K562 (cell line): ENCODE data around the gene ABCB6. TPM values are rescaled to one million over a fixed set of nuclear protein-coding genes. Genes with fewer than 3 reads are reported as not detected.

Experiments used
- TFAP4 ChIP-seq: sonication (generic); formaldehyde crosslinking; IDR thresholded peaks from 2 replicates; pipeline ENCODE4 v1.8.0; 2022; ENCODE audit warnings: missing genetic modification reagents, mild to moderate bottlenecking, moderate library complexity, borderline replicate concordance
- polyA plus RNA-seq, 8 experiments: library from polyadenylated mRNA; depleted of rRNA in 4 of 8; stranded (reverse) in 5 of 8; unstranded in 3 of 8; fragments of >200 nt; fragmentation: Nextera tagmentation in 2 of 8; fragmentation: Illumina TruSeq in 1 of 8; extraction: Ambion mirVana in 2 of 8; extraction: Trizol in 1 of 8; gene quantifications; 2 replicates each; pipeline versions ENCODE4 v1.2.1 to v1.2.3, GENCODE V29; 2011 to 2014; ENCODE audit warnings: inconsistent platforms in 1 of 8, missing spikeins in 1 of 8
- total RNA-seq, 7 experiments: library from RNA; depleted of rRNA in 6 of 7; stranded (reverse); fragments of >200 nt in 6 of 7; fragmentation: Illumina TruSeq in 2 of 7; extraction: Trizol in 2 of 7; gene quantifications; 2 replicates each; pipeline versions ENCODE4 v1.2.1 to v1.2.3, GENCODE V29; 2011 to 2021; ENCODE audit warnings: low replicate concordance in 1 of 7
- TF ChIP-seq, protein P1 (sequence below): sonication (generic); formaldehyde crosslinking; IDR thresholded peaks from 2 replicates; pipeline ENCODE4 v1.8.1; 2023; ENCODE audit warnings: missing genetic modification reagents, mild to moderate bottlenecking, borderline replicate concordance

Gene ABCB6
- total and polyA plus RNA-seq, 9 of the 15 experiments (the other 6 are each of a cell fraction or from before 2014, with no cell fraction given) = 3.7 to 29.8 (median 16.8) TPM

- TF ChIP-seq, protein P1, sequence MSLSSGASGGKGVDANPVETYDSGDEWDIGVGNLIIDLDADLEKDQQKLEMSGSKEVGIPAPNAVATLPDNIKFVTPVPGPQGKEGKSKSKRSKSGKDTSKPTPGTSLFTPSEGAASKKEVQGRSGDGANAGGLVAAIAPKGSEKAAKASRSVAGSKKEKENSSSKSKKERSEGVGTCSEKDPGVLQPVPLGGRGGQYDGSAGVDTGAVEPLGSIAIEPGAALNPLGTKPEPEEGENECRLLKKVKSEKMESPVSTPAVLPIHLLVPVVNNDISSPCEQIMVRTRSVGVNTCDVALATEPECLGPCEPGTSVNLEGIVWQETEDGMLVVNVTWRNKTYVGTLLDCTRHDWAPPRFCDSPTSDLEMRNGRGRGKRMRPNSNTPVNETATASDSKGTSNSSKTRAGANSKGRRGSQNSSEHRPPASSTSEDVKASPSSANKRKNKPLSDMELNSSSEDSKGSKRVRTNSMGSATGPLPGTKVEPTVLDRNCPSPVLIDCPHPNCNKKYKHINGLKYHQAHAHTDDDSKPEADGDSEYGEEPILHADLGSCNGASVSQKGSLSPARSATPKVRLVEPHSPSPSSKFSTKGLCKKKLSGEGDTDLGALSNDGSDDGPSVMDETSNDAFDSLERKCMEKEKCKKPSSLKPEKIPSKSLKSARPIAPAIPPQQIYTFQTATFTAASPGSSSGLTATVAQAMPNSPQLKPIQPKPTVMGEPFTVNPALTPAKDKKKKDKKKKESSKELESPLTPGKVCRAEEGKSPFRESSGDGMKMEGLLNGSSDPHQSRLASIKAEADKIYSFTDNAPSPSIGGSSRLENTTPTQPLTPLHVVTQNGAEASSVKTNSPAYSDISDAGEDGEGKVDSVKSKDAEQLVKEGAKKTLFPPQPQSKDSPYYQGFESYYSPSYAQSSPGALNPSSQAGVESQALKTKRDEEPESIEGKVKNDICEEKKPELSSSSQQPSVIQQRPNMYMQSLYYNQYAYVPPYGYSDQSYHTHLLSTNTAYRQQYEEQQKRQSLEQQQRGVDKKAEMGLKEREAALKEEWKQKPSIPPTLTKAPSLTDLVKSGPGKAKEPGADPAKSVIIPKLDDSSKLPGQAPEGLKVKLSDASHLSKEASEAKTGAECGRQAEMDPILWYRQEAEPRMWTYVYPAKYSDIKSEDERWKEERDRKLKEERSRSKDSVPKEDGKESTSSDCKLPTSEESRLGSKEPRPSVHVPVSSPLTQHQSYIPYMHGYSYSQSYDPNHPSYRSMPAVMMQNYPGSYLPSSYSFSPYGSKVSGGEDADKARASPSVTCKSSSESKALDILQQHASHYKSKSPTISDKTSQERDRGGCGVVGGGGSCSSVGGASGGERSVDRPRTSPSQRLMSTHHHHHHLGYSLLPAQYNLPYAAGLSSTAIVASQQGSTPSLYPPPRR = no peak
- no peak for TF ChIP-seq TFAP4 (CRISPR knock-in tag)
These were observed 50.8 kb downstream of the ABCB6 start (continued) for GRCh38 chr2:219167997-219168396.
